Neural progenitor cell (in vitro differentiated cells): Measurements from ENCODE around the gene SWT1.

Experiments used
- EZH2 ChIP-seq: fragments of 200-600 bp; sonication (generic); IDR thresholded peaks from 2 replicates; pipeline ENCODE4 v1.6.1; 2017; ENCODE audit warnings: antibody characterized with exemption, mild to moderate bottlenecking, moderate library complexity
- EZH2phosphoT487 ChIP-seq: fragments of 200-600 bp; sonication (generic); IDR thresholded peaks from 2 replicates; pipeline ENCODE4 v1.6.1; 2017; ENCODE audit warnings: antibody characterized with exemption
- TF ChIP-seq, protein P1 (sequence below): fragments of 200-600 bp; sonication (generic); IDR thresholded peaks from 2 replicates; pipeline ENCODE4 v1.5.1; 2017; ENCODE audit warnings: antibody characterized with exemption, mild to moderate bottlenecking

DNA sequence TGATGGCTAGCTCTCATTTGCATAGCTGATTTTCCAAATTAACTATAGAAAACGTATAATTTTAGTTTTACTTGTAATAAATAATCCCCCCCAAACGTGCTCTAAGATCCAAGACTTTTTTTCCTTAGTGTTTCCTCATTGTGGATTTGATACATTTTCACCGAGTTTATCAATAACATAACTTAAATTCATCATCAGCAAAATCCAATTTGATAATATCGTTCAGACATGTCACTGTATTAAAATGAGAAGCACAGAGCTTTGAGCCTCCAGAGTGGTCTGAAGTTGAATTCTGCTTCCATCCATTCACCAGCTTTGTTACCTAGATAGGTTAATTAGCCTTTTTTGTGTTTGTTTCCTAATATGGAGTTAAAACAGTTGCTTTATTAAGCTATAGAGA is 108.3 kb downstream of the SWT1 start:
- TF ChIP-seq, protein P1, sequence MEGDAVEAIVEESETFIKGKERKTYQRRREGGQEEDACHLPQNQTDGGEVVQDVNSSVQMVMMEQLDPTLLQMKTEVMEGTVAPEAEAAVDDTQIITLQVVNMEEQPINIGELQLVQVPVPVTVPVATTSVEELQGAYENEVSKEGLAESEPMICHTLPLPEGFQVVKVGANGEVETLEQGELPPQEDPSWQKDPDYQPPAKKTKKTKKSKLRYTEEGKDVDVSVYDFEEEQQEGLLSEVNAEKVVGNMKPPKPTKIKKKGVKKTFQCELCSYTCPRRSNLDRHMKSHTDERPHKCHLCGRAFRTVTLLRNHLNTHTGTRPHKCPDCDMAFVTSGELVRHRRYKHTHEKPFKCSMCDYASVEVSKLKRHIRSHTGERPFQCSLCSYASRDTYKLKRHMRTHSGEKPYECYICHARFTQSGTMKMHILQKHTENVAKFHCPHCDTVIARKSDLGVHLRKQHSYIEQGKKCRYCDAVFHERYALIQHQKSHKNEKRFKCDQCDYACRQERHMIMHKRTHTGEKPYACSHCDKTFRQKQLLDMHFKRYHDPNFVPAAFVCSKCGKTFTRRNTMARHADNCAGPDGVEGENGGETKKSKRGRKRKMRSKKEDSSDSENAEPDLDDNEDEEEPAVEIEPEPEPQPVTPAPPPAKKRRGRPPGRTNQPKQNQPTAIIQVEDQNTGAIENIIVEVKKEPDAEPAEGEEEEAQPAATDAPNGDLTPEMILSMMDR, result no peak
- TF ChIP-seq EZH2, result no peak
- TF ChIP-seq EZH2phosphoT487, result no peak
